K562 (cell line): ENCODE measurements around the gene TMEM150A. TPM values are rescaled to one million over a fixed set of nuclear protein-coding genes. Genes with fewer than 3 reads are reported as not detected.

Experiments
- CBX3 ChIP-seq, 2 experiments: IDR thresholded peaks; 1 replicate in 1 of 2; 2 replicates in 1 of 2; pipeline ENCODE4 v1.6.1; 2012; ENCODE audit warnings: inconsistent platforms in 2 of 2, low read length in 2 of 2, borderline replicate concordance in 1 of 2, control low read depth in 1 of 2
- EWSR1 ChIP-seq: fragments of 450-650 bp; IDR thresholded peaks from 2 replicates; pipeline ENCODE4 v1.6.1; 2018; ENCODE audit warnings: borderline replicate concordance, mild to moderate bottlenecking, low read depth, moderate library complexity; ENCODE audit not compliant: partially characterized antibody
- HSF4 ChIP-seq: fragments of 250-450 bp; sonication (Bioruptor Pico); IDR thresholded peaks from 2 replicates; pipeline ENCODE4 v2.1.2; 2022; ENCODE audit warnings: mild to moderate bottlenecking, moderate library complexity, borderline replicate concordance
- NBN ChIP-seq: fragments of 450-650 bp; IDR thresholded peaks from 2 replicates; pipeline ENCODE4 v1.6.1; 2016; ENCODE audit warnings: low read depth, mild to moderate bottlenecking
- NFIC ChIP-seq: fragments of 450-650 bp; IDR thresholded peaks from 2 replicates; pipeline ENCODE4 v1.6.1; 2017; ENCODE audit warnings: mild to moderate bottlenecking, inconsistent platforms
- NR2C2 ChIP-seq, 2 experiments: fragments of 200-800 bp in 1 of 2; sonication (Bioruptor generic) in 1 of 2; sonication (generic) in 1 of 2; formaldehyde crosslinking in 1 of 2; IDR thresholded peaks; 2 replicates each; pipeline versions ENCODE4 v1.6.1 to v1.8.0; 2016 to 2022; ENCODE audit warnings: mild to moderate bottlenecking in 1 of 2, missing compliant biosample characterization in 1 of 2, missing genetic modification characterization in 1 of 2, missing genetic modification reagents in 1 of 2
- POLR2AphosphoS5 ChIP-seq: IDR thresholded peaks from 2 replicates; pipeline ENCODE4 v1.6.1; 2011; ENCODE audit warnings: mild to moderate bottlenecking, low read depth, low read length, moderate library complexity; ENCODE audit not compliant: control insufficient read depth, insufficient read depth
- RNF219 ChIP-seq: fragments of 250-450 bp; sonication (Bioruptor Pico); IDR thresholded peaks from 2 replicates; pipeline ENCODE4 v1.5.0; 2022; ENCODE audit warnings: mild to moderate bottlenecking
- TEAD2 ChIP-seq: fragments of 450-650 bp; IDR thresholded peaks from 2 replicates; pipeline ENCODE4 v1.6.1; 2016; ENCODE audit warnings: missing genetic modification characterization, control low read depth, missing compliant biosample characterization
- TRIM28 ChIP-seq: fragments of 450-650 bp; IDR thresholded peaks from 2 replicates; pipeline ENCODE4 v1.6.1; 2017
- ZBTB9 ChIP-seq: fragments of 450-650 bp; formaldehyde crosslinking; IDR thresholded peaks from 2 replicates; pipeline ENCODE4 v1.4.0; 2020; ENCODE audit warnings: mild to moderate bottlenecking, moderate library complexity
- ZNF121 ChIP-seq: sonication (generic); formaldehyde crosslinking; conservative IDR thresholded peaks from 2 replicates; pipeline ENCODE4 v1.8.0; 2022; ENCODE audit warnings: missing genetic modification reagents
- ZNF232 ChIP-seq: sonication (generic); formaldehyde crosslinking; IDR thresholded peaks from 2 replicates; pipeline ENCODE4 v1.8.0; 2022; ENCODE audit warnings: mild to moderate bottlenecking, missing genetic modification reagents
- ZNF277 ChIP-seq: fragments of 250-450 bp; sonication (Bioruptor Pico); IDR thresholded peaks from 2 replicates; pipeline ENCODE4 v1.8.0; 2022; ENCODE audit warnings: inconsistent platforms, mild to moderate bottlenecking, moderate library complexity, borderline replicate concordance
- ZNF407 ChIP-seq: fragments of 450-650 bp; IDR thresholded peaks from 2 replicates; pipeline ENCODE4 v1.6.1; 2016; ENCODE audit warnings: low read depth
- polyA plus RNA-seq, 8 experiments: library from polyadenylated mRNA; depleted of rRNA in 4 of 8; stranded (reverse) in 5 of 8; unstranded in 3 of 8; fragments of >200 nt; fragmentation: Nextera tagmentation in 2 of 8; fragmentation: Illumina TruSeq in 1 of 8; extraction: Ambion mirVana in 2 of 8; extraction: Trizol in 1 of 8; gene quantifications; 2 replicates each; pipeline versions ENCODE4 v1.2.1 to v1.2.3, GENCODE V29; 2011 to 2014; ENCODE audit warnings: inconsistent platforms in 1 of 8, missing spikeins in 1 of 8
- total RNA-seq, 7 experiments: library from RNA; depleted of rRNA in 6 of 7; stranded (reverse); fragments of >200 nt in 6 of 7; fragmentation: Illumina TruSeq in 2 of 7; extraction: Trizol in 2 of 7; gene quantifications; 2 replicates each; pipeline versions ENCODE4 v1.2.1 to v1.2.3, GENCODE V29; 2011 to 2021; ENCODE audit warnings: low replicate concordance in 1 of 7

TMEM150A gene
- total and polyA plus RNA-seq, 9 of the 15 experiments (the other 6 are each of a cell fraction or from before 2014, with no cell fraction given): 3.9 to 17.1 (median 8.4) TPM

- TF ChIP-seq ZNF121 (CRISPR knock-in tag) (0 out of 2 replicates have a peak, but pooled peaks have one; percentile 16), TRIM28 (no peak), RNF219 (no peak), ZBTB9 (CRISPR knock-in tag) (no peak), CBX3 (IDR thresholded peaks at IDR 0.05; ENCODE audit: borderline replicate concordance in 1 of 2, low read length in 2 of 2) (no peak), EWSR1 (no peak), HSF4 (CRISPR knock-in tag) (no peak), POLR2AphosphoS5 (peak; percentile 77; the same call in 1 of the 2 replicates), TEAD2 (no peak), ZNF232 (CRISPR knock-in tag) (no peak), NR2C2 (CRISPR knock-in tag; IDR thresholded peaks at IDR 0.05) (no peak), NR2C2 (tag; IDR thresholded peaks at IDR 0.05) (no peak), NBN (no peak), ZNF407 (no peak), NFIC (peak; percentile 58), ZNF277 (CRISPR knock-in tag) (no peak)
Measured at GRCh38 chr2:85588645-85589044, 13.9 kb downstream of the TMEM150A start (continued).
